Measurements from ENCODE around the gene FANCL.
"Not testable (repeated sequence)": the region's sequence is repeated elsewhere in the genome, so short reads cannot be mapped to it uniquely, and the experiment has no call there.

Gene FANCL

GRCh38 chr2:58206785-58207184 lies 34.3 kb downstream of the FANCL start:
- DNase-seq (ENCODE audit: low read depth, low spot score), result no peak

- no peak for DNase-seq (ENCODE audit: low read depth, low spot score)
Measured at GRCh38 chr2:58204195-58204959, 36.7 kb downstream of the FANCL start.

GRCh38 chr2:58203018-58203417 lies 38.1 kb downstream of the FANCL start:
- no peak for DNase-seq (ENCODE audit: low read depth, low spot score)

- no peak for DNase-seq (ENCODE audit: low read depth, low spot score)
Measured at GRCh38 chr2:58202404-58202803, 38.7 kb downstream of the FANCL start.

GRCh38 chr2:58197894-58198293 lies 43.2 kb downstream of the FANCL start:
- DNase-seq (ENCODE audit: low read depth, low spot score), result no peak

- DNase-seq (ENCODE audit: low read depth, low spot score), result no peak
Measured at GRCh38 chr2:58195662-58196061, 45.5 kb downstream of the FANCL start.

- DNase-seq (ENCODE audit: low read depth, low spot score), result no peak
Measured at GRCh38 chr2:58194458-58194857, 46.7 kb downstream of the FANCL start.

- not testable (repeated sequence) for DNase-seq (ENCODE audit: low read depth, low spot score)
Measured at GRCh38 chr2:58187022-58187421, 54.1 kb downstream of the FANCL start.

GRCh38 chr2:58186501-58186900 lies 54.6 kb downstream of the FANCL start:
- DNase-seq (ENCODE audit: low read depth, low spot score), result no peak

GRCh38 chr2:58182527-58182926 lies 58.6 kb downstream of the FANCL start:
- DNase-seq (ENCODE audit: low read depth, low spot score), result no peak

GRCh38 chr2:58180635-58181034 lies 60.5 kb downstream of the FANCL start:
- DNase-seq (ENCODE audit: low read depth, low spot score), result no peak

GRCh38 chr2:58180175-58180574 lies 61.0 kb downstream of the FANCL start:
- DNase-seq (ENCODE audit: low read depth, low spot score), result not testable (repeated sequence)

- DNase-seq (ENCODE audit: low read depth, low spot score), result not testable (repeated sequence)
Measured at GRCh38 chr2:58177187-58177586, 63.9 kb downstream of the FANCL start.

- not testable (repeated sequence) for DNase-seq (ENCODE audit: low read depth, low spot score)
Measured at GRCh38 chr2:58171831-58172230, 69.3 kb downstream of the FANCL start.

GRCh38 chr2:58170334-58170933 lies 70.7 kb downstream of the FANCL start:
- DNase-seq (ENCODE audit: low read depth, low spot score), result not testable (repeated sequence)

- DNase-seq (ENCODE audit: low read depth, low spot score), result not testable (repeated sequence)
Measured at GRCh38 chr2:58169845-58170244, 71.3 kb downstream of the FANCL start.

- DNase-seq (ENCODE audit: low read depth, low spot score), result not testable (repeated sequence)
Measured at GRCh38 chr2:58168130-58168529, 73.0 kb downstream of the FANCL start.

GRCh38 chr2:58163913-58164312 lies 77.2 kb downstream of the FANCL start:
- DNase-seq (ENCODE audit: low read depth, low spot score), result no peak

GRCh38 chr2:58158481-58158880 lies 82.6 kb downstream of the FANCL start:
- DNase-seq (ENCODE audit: low read depth, low spot score), result no peak

GRCh38 chr2:58157754-58158153 lies 83.4 kb downstream of the FANCL start:
- DNase-seq (ENCODE audit: low read depth, low spot score), result no peak

GRCh38 chr2:58156780-58157179 lies 84.3 kb downstream of the FANCL start:
- DNase-seq (ENCODE audit: low read depth, low spot score), result no peak

- no peak for DNase-seq (ENCODE audit: low read depth, low spot score)
Measured at GRCh38 chr2:58155160-58155778, 85.9 kb downstream of the FANCL start.

- no peak for DNase-seq (ENCODE audit: low read depth, low spot score)
Measured at GRCh38 chr2:58146707-58147106, 94.4 kb downstream of the FANCL start.
